NCI-H748 treated with DMSO at 0.1 percent for 48 hours (cell line): ENCODE measurements around the gene SOAT1.
"Not testable (repeated sequence)": the region's sequence is repeated elsewhere in the genome, so short reads cannot be mapped to it uniquely, and the experiment has no call there.

Source experiments
- DNase-seq: peaks from one replicate; lab custom pipeline; 2025; lab: John Stamatoyannopoulos, UW

Gene SOAT1

DNA sequence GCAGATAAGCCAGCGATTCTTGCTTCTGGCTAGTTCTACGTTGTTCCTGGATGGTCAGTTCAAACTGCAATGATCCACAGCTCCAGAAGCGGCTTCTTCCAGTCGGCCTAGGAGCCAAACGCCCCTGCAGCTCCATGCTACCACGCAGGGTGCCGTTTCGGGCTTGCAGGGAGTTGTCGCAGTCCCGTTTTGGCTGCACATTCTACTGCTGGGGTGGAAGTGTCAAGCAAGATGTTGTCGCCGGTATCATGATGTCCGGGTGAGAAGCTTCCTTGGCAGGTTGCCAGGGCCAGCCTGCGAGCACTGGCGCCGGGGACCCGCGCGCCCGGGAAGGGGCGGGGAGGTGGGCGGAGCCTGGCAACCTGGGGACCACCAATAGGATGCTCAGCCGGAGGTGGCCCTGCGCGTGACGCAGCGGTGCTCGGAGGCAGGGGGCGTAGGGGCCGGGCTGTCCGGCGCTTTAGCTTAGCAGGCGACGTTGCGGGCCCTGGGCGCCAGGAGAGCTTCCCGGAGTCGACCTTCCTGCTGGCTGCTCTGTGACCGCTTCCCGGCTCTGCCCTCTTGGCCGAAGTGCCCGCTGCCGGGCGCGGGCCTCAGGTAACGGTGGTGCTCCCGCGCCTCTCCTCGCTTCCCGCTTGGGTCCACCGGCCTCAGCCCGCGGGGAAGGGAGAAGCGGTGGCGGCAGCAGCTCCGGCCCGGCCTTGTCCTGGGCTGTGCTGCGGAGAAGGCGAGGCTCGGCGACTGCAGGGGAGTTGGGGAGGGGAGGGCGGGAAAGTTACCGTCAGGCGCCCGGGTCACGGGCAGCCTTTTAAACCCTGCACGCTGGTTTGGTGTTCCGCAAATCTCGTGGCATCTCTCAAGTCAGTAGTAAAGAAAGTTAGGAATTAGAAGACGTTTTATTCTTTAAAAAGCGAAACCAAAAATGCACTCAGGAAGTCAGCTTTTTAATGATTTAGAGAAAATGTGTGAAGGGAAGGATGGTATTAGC is at the start of gene SOAT1:
Gene SOAT1, plus strand, starts transcription at position 458 of the 988 bp plus-strand sequence. CDS start 8,888 bp downstream, outside the sequence.
- DNase-seq: peak; percentile 75

DNA sequence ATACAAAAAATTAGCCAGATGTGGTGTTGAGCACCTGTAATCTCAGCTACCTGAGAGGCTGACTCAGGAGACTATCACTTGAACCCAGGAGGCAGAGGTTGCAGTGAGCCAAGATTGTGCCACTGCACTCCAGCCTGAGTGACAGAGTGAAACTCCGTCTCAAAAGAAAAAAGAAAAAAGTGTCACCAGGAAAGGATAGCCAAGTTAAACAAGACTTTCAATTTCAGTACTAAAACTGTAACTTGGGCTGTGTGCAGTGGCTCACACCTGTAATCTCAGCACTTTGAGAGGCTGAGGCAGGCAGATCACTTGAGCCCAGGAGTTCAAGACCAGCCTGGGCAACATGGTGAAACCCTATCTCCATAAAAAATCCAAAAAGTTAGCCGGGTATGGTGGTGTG is 48.2 kb upstream of the SOAT1 start:
- DNase-seq: not testable (repeated sequence)

DNA sequence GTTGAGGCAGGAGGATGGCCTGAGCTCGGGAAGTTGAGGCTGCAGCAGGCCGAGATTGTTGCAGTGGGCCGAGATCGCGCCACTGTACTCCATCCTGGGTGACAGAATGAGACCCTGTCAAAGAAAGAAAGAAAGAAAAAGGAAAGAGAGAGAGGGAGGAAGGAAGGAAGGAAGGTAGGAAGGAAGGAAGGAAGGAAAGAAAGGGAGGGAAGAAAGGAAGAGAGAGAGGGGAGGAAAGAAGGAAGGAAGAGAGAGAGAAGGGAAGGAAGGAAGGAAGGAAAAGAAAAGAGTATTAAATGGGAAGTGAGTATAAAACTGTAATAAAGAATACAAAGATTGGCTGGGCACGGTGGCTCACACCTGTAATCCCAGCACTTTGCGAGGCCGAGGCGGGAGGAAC is 45.7 kb upstream of the SOAT1 start:
- no peak for DNase-seq

DNA sequence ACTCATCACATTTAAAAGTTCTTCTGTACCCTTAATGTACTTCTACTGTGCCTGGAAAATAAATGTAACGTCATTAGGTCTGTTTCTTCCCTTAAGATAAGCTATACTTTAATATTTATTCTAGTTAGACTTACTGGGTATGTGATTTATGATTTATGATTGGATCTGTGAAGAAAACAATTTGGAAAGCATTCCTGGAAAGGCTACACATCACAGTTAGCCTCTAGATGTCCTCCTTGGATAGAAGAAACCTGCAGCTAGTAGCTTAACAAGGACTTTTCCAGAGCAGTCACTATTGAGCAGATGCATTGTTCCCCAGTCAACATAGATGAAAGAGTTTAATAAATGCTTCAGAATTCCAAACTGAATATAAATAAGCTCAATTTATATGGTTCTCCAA is 41.9 kb upstream of the SOAT1 start:
- DNase-seq: no peak

GRCh38 chr1:179252606-179253005 is 41.0 kb upstream of the SOAT1 start:
- no peak for DNase-seq

DNA sequence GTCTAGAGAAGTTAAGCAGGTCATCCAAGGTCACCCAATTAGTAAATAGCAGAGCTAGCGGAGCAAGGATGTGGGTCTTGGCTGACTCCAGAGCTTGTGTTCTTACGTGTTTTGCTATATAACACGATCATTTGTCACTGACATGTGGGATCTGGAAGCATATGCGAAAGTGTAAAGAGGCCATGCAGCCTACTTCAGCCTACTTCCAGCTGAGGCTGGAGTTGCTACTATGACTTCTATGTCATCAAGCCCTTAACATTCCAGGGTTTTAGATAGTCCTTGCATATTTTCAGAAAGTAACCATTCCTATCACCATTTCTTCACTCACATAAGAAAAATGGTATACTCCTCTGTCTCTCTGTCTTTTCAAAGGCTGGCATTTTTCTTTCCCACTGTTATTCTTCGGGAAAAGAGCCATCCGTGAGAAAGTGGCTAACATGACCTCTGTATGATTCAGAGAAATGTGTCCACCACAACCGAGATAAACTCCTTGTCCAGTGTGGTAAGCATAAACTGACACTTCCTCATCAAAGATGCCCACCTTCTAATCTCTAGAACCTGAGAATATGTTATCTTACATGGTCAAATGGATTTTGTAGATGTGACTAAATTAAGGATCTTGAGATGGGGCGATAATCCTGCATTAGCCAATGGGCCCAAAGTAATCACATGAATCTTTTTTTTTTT is 40.2 kb upstream of the SOAT1 start:
- DNase-seq: no peak

- DNase-seq: no peak
Measured at GRCh38 chr1:179262183-179262582, 31.4 kb upstream of the SOAT1 start.

- no peak for DNase-seq
Measured at GRCh38 chr1:179263121-179263520, 30.5 kb upstream of the SOAT1 start.

DNA sequence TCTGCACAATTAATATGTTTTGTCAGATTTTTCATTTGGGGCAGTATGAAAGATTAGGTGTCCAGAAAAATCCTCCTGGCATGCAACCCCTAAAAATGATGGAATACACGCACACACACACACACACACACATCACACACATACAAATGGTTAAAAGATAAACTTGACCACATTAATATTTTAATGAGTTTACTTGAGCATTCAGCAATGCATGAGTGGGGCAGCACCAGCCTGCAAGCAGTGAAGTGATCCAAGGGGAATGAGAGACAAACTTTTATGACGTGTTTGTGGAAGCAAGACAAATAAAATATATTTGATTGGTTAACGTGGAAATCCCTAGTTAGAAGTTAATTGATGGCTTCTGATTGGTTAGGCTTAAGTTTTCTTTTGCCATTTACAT is 29.1 kb upstream of the SOAT1 start:
- no peak for DNase-seq

DNA sequence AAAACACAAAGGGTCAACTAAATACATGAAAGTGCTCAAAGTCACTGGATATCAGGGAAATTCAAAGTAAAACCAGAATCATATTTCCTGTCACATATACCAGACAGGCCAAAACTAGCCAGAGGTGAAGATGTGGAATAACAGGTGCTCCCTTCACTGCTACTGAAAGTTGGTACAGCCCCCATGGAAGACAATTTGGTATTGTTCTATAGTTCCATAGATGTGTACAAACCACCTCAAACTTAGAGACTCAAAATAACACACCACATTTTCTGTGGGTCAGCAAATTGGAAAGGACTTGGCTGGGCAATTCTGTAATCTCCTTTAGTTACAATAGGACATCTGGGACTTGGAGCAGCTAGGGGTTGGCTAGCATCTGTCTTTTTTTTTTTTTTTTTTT is 24.5 kb upstream of the SOAT1 start:
- no peak for DNase-seq

- not testable (repeated sequence) for DNase-seq
Measured at GRCh38 chr1:179274424-179274823, 19.2 kb upstream of the SOAT1 start.

GRCh38 chr1:179278920-179279319 is 14.7 kb upstream of the SOAT1 start:
- DNase-seq: no peak

GRCh38 chr1:179283992-179284391 is 9.6 kb upstream of the SOAT1 start:
- DNase-seq: no peak

DNA sequence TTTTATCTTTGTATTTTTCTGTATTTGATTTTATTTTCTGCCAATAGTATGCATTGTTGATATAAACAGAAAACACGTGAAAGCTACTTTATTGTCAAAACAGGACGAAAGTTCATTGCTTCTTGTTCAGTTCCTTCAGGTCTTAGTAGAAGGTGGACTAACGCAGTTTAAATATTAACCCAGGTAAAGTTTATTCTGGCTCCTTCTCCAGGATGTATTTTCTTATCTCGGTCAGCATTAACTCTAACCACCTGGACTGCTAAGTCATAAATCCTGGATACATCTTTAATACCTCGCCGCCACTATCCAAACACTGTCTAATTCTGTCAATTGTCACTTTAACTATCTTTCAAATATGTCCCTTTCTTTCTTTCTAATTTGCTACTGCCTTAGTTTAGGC is 5.7 kb upstream of the SOAT1 start:
- no peak for DNase-seq

DNA sequence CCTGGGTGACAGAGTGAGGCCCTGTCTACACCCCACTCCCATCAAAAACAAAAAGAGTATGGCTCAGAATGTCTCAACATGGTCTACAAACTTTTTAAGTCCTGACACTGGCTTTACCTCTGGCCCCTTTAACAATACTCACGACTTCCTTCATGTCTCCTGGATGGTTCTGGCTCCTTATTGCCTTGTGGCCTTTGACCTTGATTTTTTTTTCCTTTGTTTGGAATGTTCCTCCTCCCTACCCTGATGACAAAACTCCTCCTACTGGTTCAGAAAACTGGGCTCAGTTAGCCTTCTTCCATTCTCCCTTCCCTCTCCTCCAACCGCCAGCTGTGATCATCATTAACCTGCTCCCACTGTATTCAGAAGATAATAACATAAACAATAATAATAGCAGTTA is 4.6 kb upstream of the SOAT1 start:
- no peak for DNase-seq

DNA sequence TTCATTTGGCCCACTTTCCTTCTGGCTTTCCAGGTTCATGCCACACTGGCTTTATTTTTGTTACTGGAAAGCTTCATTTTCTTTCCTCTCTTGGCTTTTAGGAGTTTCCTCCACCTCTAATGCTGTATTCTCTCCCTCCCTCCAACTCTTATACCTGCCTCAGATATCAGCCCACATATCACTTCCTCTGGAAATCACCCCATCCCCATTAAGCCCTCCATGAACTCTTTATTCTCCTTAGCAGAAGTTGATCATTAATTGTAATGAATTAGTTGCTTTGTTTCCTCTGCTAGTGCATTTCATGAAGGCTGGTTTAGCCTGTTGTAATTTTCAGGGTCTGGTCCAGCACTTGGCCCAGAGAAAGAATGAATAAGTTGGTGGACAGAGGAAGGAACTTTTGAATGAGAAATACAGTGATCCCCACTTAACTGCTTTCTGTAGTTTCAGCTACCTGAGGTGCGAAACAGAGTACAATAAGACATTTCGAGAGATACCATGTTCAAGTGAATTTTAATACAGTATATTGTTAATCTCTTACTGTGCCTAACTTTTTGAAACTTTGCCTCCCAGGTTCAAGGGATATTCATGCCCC is 1.7 kb downstream of the SOAT1 start:
- no peak for DNase-seq

- no peak for DNase-seq
Measured at GRCh38 chr1:179296356-179297104, 2.9 kb downstream of the SOAT1 start.

DNA sequence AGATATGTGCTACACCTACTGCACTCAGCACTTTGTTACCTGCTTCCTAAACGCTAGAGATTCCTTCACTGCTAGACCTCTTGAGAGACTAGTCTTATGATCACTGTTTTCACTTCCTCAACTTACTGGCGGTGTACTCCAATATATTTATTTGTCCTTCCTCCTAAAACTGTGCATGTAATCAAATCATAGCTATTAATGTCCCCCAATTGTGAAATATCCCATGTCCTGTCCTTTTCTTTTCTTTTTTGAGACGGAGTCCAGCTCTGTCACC is 3.4 kb downstream of the SOAT1 start:
- no peak for DNase-seq

GRCh38 chr1:179298952-179299351 is 5.4 kb downstream of the SOAT1 start:
- DNase-seq: no peak

- DNase-seq: no peak
Measured at GRCh38 chr1:179300112-179300511, 6.5 kb downstream of the SOAT1 start.

- DNase-seq: no peak
Measured at GRCh38 chr1:179302070-179302469, 8.5 kb downstream of the SOAT1 start.

GRCh38 chr1:179303200-179303785 is 9.7 kb downstream of the SOAT1 start:
- peak; percentile 69 for DNase-seq
